Ovary (tissue), 3 donors: ENCODE data around the gene ENGASE.

ENCODE experiments used
- POLR2A ChIP-seq: fragments of 450-650 bp; IDR thresholded peaks from one replicate; pipeline ENCODE4 v1.6.1; 2017; ENCODE audit warnings: antibody characterized with exemption, mild to moderate bottlenecking, moderate library complexity
- TF ChIP-seq, protein P1 (sequence below), 3 donors: fragments of 450-650 bp in 2 of 3; fragments of 200-600 bp in 1 of 3; IDR thresholded peaks; one replicate each; pipeline versions ENCODE4 v1.5.1 to v1.8.0; 2016 to 2022; ENCODE audit warnings: antibody characterized with exemption in 3 of 3, mild to moderate bottlenecking in 1 of 3
- donor health status: DM: no; HTN: no; CAD: no.

DNA sequence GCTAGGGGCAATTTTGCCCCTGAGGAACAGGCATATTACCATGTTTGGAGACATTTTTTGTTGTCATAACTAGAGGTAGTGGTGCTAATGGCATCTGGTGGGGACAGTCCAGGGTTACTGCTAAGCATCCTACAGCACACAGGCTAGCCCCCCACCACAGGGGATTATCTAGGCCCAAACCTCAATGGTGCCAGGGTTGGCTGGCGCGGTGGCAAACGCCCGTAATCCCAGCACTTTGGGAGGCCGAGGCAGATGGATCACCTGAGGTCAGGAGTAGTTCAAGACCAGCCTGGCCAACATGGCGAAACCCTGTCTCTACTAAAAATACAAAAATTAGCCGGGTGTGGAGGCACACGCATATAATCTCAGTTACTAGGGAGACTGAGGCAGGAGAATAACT, 35.5 kb upstream of the ENGASE start:
- TF ChIP-seq, protein P1, sequence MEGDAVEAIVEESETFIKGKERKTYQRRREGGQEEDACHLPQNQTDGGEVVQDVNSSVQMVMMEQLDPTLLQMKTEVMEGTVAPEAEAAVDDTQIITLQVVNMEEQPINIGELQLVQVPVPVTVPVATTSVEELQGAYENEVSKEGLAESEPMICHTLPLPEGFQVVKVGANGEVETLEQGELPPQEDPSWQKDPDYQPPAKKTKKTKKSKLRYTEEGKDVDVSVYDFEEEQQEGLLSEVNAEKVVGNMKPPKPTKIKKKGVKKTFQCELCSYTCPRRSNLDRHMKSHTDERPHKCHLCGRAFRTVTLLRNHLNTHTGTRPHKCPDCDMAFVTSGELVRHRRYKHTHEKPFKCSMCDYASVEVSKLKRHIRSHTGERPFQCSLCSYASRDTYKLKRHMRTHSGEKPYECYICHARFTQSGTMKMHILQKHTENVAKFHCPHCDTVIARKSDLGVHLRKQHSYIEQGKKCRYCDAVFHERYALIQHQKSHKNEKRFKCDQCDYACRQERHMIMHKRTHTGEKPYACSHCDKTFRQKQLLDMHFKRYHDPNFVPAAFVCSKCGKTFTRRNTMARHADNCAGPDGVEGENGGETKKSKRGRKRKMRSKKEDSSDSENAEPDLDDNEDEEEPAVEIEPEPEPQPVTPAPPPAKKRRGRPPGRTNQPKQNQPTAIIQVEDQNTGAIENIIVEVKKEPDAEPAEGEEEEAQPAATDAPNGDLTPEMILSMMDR (IDR thresholded peaks at IDR 0.05), result no peak
- no peak for TF ChIP-seq POLR2A
